ENCODE measurements around the gene MCM5. TPM values are rescaled to one million over a fixed set of nuclear protein-coding genes. Genes with fewer than 3 reads are reported as not detected.

MCM5 gene
- total RNA-seq, 2 experiments from 2014 or later, result 21.6 to 22.6 TPM

DNA sequence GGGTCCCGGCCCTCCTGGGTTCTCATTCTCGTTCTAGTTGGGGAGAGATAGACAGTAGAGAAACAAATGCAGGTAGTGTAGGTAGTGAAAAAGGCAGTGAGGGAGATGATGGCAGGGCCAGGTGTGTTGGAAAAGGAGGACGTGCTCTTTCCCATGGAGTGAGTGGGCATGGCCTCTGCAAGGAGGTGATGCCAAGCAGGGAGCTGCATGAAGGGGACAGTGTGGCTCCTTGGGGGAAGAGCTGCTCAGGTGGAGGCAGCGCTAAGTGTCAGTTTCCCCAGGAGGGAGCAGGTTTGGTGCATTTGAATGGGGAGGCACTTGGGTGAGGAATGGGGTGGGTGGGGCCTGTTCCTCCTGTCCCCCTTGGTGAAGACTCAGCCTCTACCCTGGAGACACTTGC, 22.2 kb downstream of the MCM5 start:
- no peak overlapping the region for H3K4me3 ChIP-seq (ENCODE audit: low read length)
- Mint-ChIP-seq H3K36me3 (ENCODE audit: low read depth) (peaks cover 75% of the 10 kb centered on the region), H3K4me1 (ENCODE audit: low read depth) (no peaks in the 10 kb centered on the region), H3K4me3 (no peak overlapping the region), H3K27ac (no peak overlapping the region), H3K27me3 (no peaks in the 10 kb centered on the region), H3K9me3 (no peaks in the 10 kb centered on the region)
- POLR2A ChIA-PET, result no interaction called here
- intact Hi-C loops (cut with DNase I, micrococcal nuclease), result no loop called here
- H3K27ac ChIP-seq (ENCODE audit: low read depth in 1 of 2, low read length in 2 of 2), result no peak overlapping the region
- no peaks in the 10 kb centered on the region for H3K4me1 ChIP-seq (ENCODE audit: insufficient read depth, low read length)
- ATAC-seq (ENCODE audit: poor library complexity) (no peak), DNase-seq (no peak)
- H3K27me3 ChIP-seq (ENCODE audit: control insufficient read depth in 1 of 2, insufficient read depth in 2 of 2, low read length in 2 of 2), result no peaks in the 10 kb centered on the region
- CTCF ChIA-PET, result interaction anchor here (2.3 kb wide), 1 partner anchor 9 kb away, joined by 6 read pairs; no protein-coding TSS in a partner anchor
- H3K36me3 ChIP-seq (ENCODE audit: insufficient read depth, low read length), result peaks cover 79% of the 10 kb centered on the region
- H3K9me3 ChIP-seq (ENCODE audit: control insufficient read depth in 1 of 2, insufficient read depth in 1 of 2, low read length in 2 of 2), result no peaks in the 10 kb centered on the region
- TF ChIP-seq CTCF (IDR thresholded peaks at IDR 0.05), result no peak

GRCh38 chr22:35422936-35423335, 23.0 kb downstream of the MCM5 start:
- no peak for DNase-seq
- POLR2A ChIA-PET, result no interaction called here
- no peaks in the 10 kb centered on the region for H3K9me3 ChIP-seq (ENCODE audit: control insufficient read depth in 1 of 2, insufficient read depth in 1 of 2, low read length in 2 of 2)
- TF ChIP-seq CTCF (IDR thresholded peaks at IDR 0.05), result no peak
- intact Hi-C loops (cut with DNase I, micrococcal nuclease), result no loop called here
- Mint-ChIP-seq H3K27ac (no peak overlapping the region), H3K27me3 (no peaks in the 10 kb centered on the region), H3K4me1 (ENCODE audit: low read depth) (no peaks in the 10 kb centered on the region), H3K4me3 (no peak overlapping the region), H3K9me3 (no peaks in the 10 kb centered on the region), H3K36me3 (ENCODE audit: low read depth) (peaks cover 73% of the 10 kb centered on the region)
- no peaks in the 10 kb centered on the region for H3K27me3 ChIP-seq (ENCODE audit: control insufficient read depth in 1 of 2, insufficient read depth in 2 of 2, low read length in 2 of 2)
- H3K4me3 ChIP-seq (ENCODE audit: low read length), result no peak overlapping the region
- H3K36me3 ChIP-seq (ENCODE audit: insufficient read depth, low read length), result peaks cover 71% of the 10 kb centered on the region
- H3K27ac ChIP-seq (ENCODE audit: low read depth in 1 of 2, low read length in 2 of 2), result no peak overlapping the region
- no peaks in the 10 kb centered on the region for H3K4me1 ChIP-seq (ENCODE audit: insufficient read depth, low read length)
- CTCF ChIA-PET, result no interaction called here
- ATAC-seq (ENCODE audit: poor library complexity), result no peak

DNA sequence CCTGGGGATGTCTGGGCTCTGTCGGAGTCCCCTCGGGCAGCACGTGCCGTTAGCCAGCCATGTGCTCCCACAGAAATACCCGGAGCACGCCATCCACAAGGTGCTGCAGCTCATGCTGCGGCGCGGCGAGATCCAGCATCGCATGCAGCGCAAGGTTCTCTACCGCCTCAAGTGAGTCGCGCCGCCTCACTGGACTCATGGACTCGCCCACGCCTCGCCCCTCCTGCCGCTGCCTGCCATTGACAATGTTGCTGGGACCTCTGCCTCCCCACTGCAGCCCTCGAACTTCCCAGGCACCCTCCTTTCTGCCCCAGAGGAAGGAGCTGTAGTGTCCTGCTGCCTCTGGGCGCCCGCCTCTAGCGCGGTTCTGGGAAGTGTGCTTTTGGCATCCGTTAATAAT, 24.1 kb downstream of the MCM5 start:
- H3K9me3 ChIP-seq (ENCODE audit: control insufficient read depth in 1 of 2, insufficient read depth in 1 of 2, low read length in 2 of 2), result no peaks in the 10 kb centered on the region
- no peak for TF ChIP-seq CTCF (IDR thresholded peaks at IDR 0.05)
- Mint-ChIP-seq H3K27me3 (no peaks in the 10 kb centered on the region), H3K9me3 (no peaks in the 10 kb centered on the region), H3K27ac (no peak overlapping the region), H3K36me3 (ENCODE audit: low read depth) (peaks cover 65% of the 10 kb centered on the region), H3K4me1 (ENCODE audit: low read depth) (no peaks in the 10 kb centered on the region), H3K4me3 (no peak overlapping the region)
- H3K27me3 ChIP-seq (ENCODE audit: control insufficient read depth in 1 of 2, insufficient read depth in 2 of 2, low read length in 2 of 2), result no peaks in the 10 kb centered on the region
- DNase-seq (no peak), ATAC-seq (ENCODE audit: poor library complexity) (no peak)
- intact Hi-C loops (cut with DNase I, micrococcal nuclease), result no loop called here
- no peak overlapping the region for H3K27ac ChIP-seq (ENCODE audit: low read depth in 1 of 2, low read length in 2 of 2)
- H3K4me1 ChIP-seq (ENCODE audit: insufficient read depth, low read length), result no peaks in the 10 kb centered on the region
- CTCF ChIA-PET, result no interaction called here
- H3K4me3 ChIP-seq (ENCODE audit: low read length), result no peak overlapping the region
- H3K36me3 ChIP-seq (ENCODE audit: insufficient read depth, low read length), result peaks cover 64% of the 10 kb centered on the region
- POLR2A ChIA-PET, result interaction anchor here (0.5 kb wide), 1 partner anchor 10 kb away, joined by 3 read pairs; no protein-coding TSS in a partner anchor

All from CD4-positive, alpha-beta T cell (primary cell).